Brain microvascular endothelial cell (primary cell): ENCODE data around the gene MSRB1.
A peak's percentile ranks its signal among the peaks of the same experiment; 100 is the strongest.

Experiments used
- DNase-seq: peaks from one replicate; pipeline ENCODE4 v3.0.0-alpha.2; 2020
- H3K27ac ChIP-seq: fragments of 250-450 bp; sonication (Bioruptor Pico); 2 replicates; pipeline ENCODE4 v1.5.1; 2020; ENCODE audit warnings: mild to moderate bottlenecking, moderate library complexity
- H3K27me3 ChIP-seq: fragments of 250-450 bp; sonication (Bioruptor Pico); replicated peaks from 2 replicates; pipeline ENCODE4 v1.5.1; 2020; ENCODE audit warnings: mild to moderate bottlenecking
- H3K36me3 ChIP-seq: fragments of 250-450 bp; sonication (Bioruptor Pico); replicated peaks from 2 replicates; pipeline ENCODE4 v1.5.1; 2020; ENCODE audit warnings: mild to moderate bottlenecking
- H3K4me3 ChIP-seq: 2 replicates; pipeline ENCODE4 v1.5.1; 2011; ENCODE audit warnings: low read depth, mild to moderate bottlenecking, control low read depth, low read length, moderate library complexity
- CTCF ChIP-seq: IDR thresholded peaks from 2 replicates; pipeline ENCODE4 v1.5.1; 2011; ENCODE audit warnings: low read depth, mild to moderate bottlenecking, moderate library complexity, low read length, control low read depth, inconsistent platforms; ENCODE audit errors: missing control alignments
- in situ Hi-C: cut with HindIII; loops from 2 replicates; pipeline ENCODE4 v1.10.0; 2017; ENCODE audit warnings: low sequenced_read_pairs, low pct_ligation_motif_present

MSRB1 gene

GRCh38 chr16:1976216-1976520 lies 33.2 kb upstream of the MSRB1 start:
- in situ Hi-C loops = no loop called here
- no peak for DNase-seq
- no peak overlapping the region for H3K4me3 ChIP-seq
- peaks cover 21% of the 10 kb centered on the region for H3K27me3 ChIP-seq
- H3K27ac ChIP-seq = no peak overlapping the region
- no peak for TF ChIP-seq CTCF
- peaks cover 47% of the 10 kb centered on the region for H3K36me3 ChIP-seq

GRCh38 chr16:1975432-1976215 lies 32.6 kb upstream of the MSRB1 start:
- no peak for DNase-seq
- in situ Hi-C loops = no loop called here
- Histone ChIP-seq H3K27ac (no peak overlapping the region), H3K27me3 (peaks cover 15% of the 10 kb centered on the region), H3K4me3 (no peak overlapping the region), H3K36me3 (peaks cover 47% of the 10 kb centered on the region)
- no peak for TF ChIP-seq CTCF

GRCh38 chr16:1974157-1975070 lies 31.4 kb upstream of the MSRB1 start:
- TF ChIP-seq CTCF = no peak
- Histone ChIP-seq H3K27me3 (peaks cover 3% of the 10 kb centered on the region), H3K36me3 (peaks cover 47% of the 10 kb centered on the region), H3K4me3 (no peak overlapping the region), H3K27ac (no peak overlapping the region)
- DNase-seq = no peak
- in situ Hi-C loops = no loop called here

- H3K36me3 ChIP-seq = peaks cover 44% of the 10 kb centered on the region
- DNase-seq = no peak
- H3K4me3 ChIP-seq = no peak overlapping the region
- no peak overlapping the region for H3K27ac ChIP-seq
- H3K27me3 ChIP-seq = no peaks in the 10 kb centered on the region
- TF ChIP-seq CTCF = no peak
- in situ Hi-C loops = no loop called here
These were observed 30.6 kb upstream of the MSRB1 start for GRCh38 chr16:1973461-1974156.

GRCh38 chr16:1972490-1972877 lies 29.5 kb upstream of the MSRB1 start:
- TF ChIP-seq CTCF = no peak
- peak overlapping the region; percentile 78 for H3K27ac ChIP-seq
- in situ Hi-C loops = no loop called here

More at GRCh38 chr16:1972490-1972877, 29.5 kb upstream of the MSRB1 start:
- H3K36me3 ChIP-seq = peaks cover 32% of the 10 kb centered on the region
- peak overlapping the region; percentile 91 for H3K4me3 ChIP-seq
- DNase-seq = no peak
- H3K27me3 ChIP-seq = no peaks in the 10 kb centered on the region
